GM21360 (cell line): ENCODE data around the gene SORCS2.

Experiments used
- ATAC-seq: cut with Tn5 transposase; IDR thresholded peaks from one replicate; pipeline ENCODE4 v1.9.1; 2021; ENCODE audit warnings: mild to moderate bottlenecking, moderate library complexity; ENCODE audit not compliant: unreplicated experiment

Gene SORCS2

DNA sequence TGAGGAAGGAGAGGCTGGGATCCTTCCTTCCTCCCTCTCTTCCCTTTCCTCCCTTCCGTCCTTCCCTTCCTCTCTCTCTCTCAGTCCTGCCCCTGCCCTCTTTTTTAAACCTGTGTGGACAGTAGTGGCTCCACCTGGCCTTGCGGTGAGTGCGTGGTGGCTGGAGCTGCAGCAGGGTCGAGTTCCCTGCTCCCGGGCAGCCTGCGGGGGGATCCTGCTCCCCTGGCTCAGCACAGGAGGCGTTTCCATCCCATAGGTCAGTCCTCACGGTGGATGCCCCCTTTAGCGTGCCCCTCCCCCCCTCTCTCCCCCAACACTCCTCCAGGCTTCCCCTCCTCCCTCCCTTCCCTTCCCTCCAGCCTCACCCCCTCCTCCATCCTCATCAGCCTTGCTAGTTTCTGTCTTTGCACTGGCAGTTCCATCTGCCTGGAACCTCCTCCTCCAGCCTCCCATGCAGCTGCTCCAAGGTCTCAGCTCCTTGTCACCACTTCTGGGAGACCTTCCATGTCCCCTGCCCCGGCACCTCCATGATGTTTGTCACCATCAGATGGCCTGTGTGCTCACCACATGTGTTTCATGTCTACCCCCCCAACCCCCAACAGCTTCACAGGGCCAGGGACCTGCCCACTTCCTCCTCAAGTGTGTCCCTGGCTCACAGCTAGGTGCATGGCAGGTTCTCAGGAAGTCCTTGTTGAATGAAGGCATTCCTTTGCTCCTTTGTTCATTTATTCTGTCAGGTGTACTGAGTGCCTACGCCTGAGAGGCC, 174.0 kb downstream of the SORCS2 start:
- no peak for ATAC-seq

DNA sequence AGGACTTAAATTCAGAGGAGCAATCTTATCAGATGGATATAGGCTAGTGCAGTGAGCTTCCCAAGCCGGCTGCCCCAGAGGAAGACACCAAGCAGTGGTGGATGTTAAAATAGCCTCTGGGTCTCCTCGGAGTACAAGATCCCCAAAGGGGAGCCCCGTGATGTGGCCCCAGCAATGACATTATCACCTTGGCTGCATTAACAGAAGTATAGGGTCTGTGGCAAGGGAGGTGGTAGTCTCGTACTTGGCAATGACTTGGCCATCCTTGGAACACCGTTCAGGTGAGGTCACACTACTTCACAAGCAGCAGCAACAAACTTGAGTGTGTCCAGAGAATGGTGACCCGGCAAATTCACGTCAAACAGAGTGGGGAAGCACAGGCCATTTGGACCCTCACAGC, 174.6 kb downstream of the SORCS2 start:
- ATAC-seq: no peak

- no peak for ATAC-seq
These were observed 175.1 kb downstream of the SORCS2 start for GRCh38 chr4:7367406-7367805.

- ATAC-seq: no peak
These were observed 175.5 kb downstream of the SORCS2 start for GRCh38 chr4:7367864-7368277.

DNA sequence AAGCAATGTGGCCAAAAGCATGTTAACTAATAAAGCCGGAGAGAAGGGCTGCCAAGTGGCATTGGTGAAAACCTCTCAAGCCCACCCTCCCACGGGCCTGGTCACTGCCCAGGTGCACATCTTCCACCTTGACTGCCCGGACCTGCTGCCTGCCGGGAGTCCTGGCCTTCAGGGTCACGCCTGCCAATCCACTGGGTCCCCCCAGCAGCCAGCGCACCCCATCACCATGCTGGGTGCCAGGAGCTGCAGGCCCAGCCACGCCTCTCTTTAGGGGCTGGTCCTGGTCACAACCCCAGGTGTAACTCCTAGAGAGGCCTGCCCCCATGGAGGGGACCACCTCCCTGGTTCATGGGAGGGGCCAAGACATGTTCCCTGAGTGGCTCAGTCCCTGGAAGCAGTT, 176.0 kb downstream of the SORCS2 start:
- no peak for ATAC-seq

- no peak for ATAC-seq
These were observed 177.2 kb downstream of the SORCS2 start for GRCh38 chr4:7369511-7369910.

- ATAC-seq: no peak
These were observed 177.7 kb downstream of the SORCS2 start for GRCh38 chr4:7370038-7370437.

DNA sequence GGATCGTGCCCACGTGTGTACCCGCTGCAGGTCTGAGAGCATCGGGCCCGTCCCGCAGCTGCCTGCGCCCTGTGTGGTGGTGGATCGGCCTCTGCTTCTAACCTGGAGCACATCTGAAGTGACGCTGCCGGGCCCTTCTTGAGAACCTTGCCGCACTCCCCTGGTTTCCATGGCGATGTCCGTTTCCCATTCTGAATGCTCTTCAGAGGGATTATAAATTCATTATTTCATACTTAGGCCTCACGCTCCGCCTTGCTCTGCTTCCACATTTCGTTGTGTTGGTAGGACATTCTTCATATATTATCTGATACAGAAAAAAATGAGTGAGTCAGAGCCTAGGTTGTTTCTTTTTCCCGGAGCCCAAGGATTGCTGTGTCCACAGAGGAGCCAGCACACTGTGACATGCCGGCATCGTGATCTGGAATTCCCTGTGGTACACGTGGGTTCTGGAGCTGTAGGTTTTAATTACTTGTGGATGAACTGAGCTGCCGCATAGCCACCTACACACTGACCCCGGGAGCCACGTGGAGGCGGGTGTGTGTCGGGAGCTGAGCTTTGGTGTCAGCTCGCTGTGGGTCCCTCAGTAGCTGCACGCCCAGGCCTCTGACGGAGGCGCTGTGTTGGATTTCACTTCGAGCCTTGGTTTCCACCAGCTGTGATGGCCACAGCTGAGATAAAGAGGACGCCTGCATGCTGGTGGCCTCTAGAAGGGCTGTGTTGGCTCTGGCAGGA, 179.0 kb downstream of the SORCS2 start:
- ATAC-seq: no peak

GRCh38 chr4:7372673-7373072, 180.3 kb downstream of the SORCS2 start:
- ATAC-seq: no peak

- no peak for ATAC-seq
These were observed 182.2 kb downstream of the SORCS2 start for GRCh38 chr4:7374571-7374970.

- no peak for ATAC-seq
These were observed 183.1 kb downstream of the SORCS2 start for GRCh38 chr4:7375427-7375826.

GRCh38 chr4:7377223-7377865, 185.0 kb downstream of the SORCS2 start:
- no peak for ATAC-seq

DNA sequence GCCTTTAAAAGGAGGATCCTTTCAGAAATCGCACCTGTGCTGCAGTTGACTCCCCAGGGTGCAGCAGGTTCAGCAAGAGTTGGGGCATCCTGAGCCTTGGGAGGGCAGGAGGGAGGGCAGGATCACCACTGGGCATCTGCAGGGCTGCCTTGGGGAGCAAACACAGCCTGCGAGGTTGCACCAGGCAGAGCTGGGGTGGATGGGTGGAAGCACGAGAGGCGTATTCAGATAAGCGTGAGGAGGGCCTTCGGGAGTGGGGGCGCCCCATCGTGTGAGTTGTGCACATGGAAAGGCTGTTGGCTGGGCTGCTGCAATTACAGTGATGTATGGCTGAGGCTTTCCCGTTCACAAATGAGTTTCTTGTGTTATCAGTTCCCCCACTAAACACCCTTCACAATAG, 186.8 kb downstream of the SORCS2 start:
- ATAC-seq: no peak

DNA sequence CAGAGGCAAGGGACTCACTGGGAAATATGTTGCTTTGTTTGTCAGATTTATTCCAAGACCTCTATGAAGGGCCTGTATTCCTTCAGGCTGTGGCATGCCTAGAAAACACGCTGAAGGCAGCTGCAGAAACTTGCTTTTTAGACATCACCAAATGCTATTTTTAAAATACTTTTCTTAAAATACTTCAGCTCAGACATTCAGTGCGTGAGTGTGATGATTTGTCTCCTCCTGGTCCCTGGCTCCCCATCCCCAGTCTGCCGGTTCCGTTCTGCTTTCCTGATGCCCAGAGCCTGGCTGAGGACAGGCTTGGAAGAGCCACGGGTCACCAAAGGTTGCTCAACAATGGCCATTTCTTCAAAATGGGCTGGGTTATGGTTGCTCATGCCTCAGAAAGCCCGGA, 187.4 kb downstream of the SORCS2 start:
- ATAC-seq: no peak

GRCh38 chr4:7381221-7381889, 189.0 kb downstream of the SORCS2 start:
- no peak for ATAC-seq

GRCh38 chr4:7381890-7382633, 189.7 kb downstream of the SORCS2 start:
- no peak for ATAC-seq

DNA sequence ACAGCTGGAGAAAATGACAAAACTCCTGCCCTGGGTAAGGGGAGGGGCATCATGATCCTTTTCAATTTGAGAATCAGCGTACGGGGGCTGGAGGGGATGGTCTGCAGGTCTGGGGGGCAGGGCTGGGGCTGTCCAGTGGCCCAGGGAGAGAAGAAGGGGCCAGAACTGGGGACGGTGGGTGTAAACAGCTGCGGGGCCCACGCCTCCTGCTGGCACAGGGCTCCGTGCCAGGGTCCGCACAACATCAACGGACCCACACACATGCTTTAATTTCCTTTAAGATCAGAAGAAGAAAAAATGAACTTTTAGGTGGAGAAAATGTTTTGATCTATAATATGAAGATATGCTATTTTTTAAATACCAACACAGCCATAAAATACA, 190.3 kb downstream of the SORCS2 start:
- no peak for ATAC-seq

DNA sequence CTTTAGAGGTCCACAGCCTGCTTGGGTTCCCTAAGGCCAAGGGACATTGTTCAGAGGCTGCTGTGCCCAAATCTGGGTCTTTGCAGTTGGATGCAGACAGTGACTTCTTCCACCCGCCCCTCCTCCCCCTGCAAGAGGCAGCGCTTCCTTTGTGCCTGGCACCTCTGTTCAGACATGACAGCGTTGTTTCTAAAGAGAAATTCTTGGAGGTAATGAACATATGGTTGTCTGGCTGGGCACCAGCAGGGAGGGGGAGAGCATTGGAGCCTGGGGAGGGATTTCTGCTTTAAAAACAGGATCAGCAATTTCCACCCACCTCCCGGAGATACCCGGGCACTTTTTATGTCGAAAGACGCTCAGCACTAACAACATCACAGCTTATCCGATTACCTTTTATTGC, 190.9 kb downstream of the SORCS2 start:
- ATAC-seq: no peak

- no peak for ATAC-seq
These were observed 191.9 kb downstream of the SORCS2 start for GRCh38 chr4:7384003-7384928.
